Measurements from ENCODE around the gene HTR2B.
"Not testable (repeated sequence)": the region's sequence is repeated elsewhere in the genome, so short reads cannot be mapped to it uniquely, and the experiment has no call there.

HTR2B gene

GRCh38 chr2:231133365-231134099 lies 8.7 kb upstream of the HTR2B start:
- DNase-seq (ENCODE audit: low spot score): no peak

- DNase-seq (ENCODE audit: low spot score): no peak
Observed at GRCh38 chr2:231132129-231132528, 7.3 kb upstream of the HTR2B start.

- DNase-seq (ENCODE audit: low spot score): no peak
Observed at GRCh38 chr2:231130336-231131056, 5.7 kb upstream of the HTR2B start.

DNA sequence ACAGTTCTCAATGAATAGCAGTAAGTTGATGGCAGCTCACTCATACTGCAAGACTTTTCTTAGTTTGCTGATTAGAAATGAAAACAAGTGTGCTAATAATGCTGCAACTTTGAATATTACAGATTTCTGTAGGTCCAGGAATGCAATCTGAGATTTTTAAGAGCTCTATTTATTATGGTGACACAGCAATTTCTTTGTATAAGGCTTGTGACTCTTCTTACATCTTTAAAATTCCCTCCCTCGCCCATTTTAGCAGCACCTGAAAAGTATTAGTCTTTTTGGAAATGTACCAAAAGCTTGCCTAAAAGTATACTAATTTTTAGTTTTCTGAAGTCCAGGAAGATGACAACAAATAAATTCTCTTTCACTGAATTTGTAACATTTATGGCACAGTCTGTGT lies 4.4 kb upstream of the HTR2B start:
- no peak for DNase-seq (ENCODE audit: low spot score)

DNA sequence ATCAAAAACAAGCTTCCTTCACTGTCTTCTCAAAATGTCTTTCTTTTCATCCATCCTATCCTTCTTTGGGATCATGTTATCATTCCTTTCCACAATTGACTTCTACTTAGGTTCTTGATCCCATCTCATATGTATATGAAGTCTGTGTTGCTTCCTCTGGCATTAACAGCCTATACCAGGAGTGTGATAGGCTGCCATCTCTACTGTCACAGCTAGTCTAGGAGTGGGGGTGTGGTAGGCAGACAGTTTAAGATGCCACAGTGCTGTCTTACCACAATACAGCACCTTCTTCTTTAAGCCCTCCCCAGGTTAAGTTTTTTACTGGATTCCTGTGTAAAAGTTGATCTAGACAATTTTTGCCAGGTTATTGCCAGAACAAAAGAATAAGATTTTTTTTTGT lies 3.7 kb upstream of the HTR2B start:
- no peak for DNase-seq (ENCODE audit: low spot score)

- DNase-seq (ENCODE audit: low spot score): no peak
Observed at GRCh38 chr2:231127936-231128335, 3.1 kb upstream of the HTR2B start.

DNA sequence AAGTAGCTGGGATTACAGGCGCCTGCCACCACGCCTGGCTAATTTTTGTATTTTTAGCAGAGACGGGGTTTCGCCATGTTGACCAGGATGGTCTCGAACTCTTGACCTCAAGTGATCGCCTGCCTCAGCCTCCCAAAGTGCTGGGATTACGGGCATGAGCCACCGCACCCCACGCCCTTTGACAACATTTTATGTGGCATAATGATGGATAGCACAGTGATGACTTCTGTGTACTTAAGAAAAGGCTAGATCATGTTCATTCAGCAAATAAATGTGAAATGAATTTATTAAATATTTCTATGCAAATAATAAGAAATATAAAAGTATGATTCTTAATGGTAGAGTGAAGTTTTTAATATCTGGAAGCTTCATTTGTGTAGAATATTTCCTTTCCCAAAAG lies 2.6 kb upstream of the HTR2B start:
- DNase-seq (ENCODE audit: low spot score): no peak

- DNase-seq (ENCODE audit: low spot score): no peak
Observed at GRCh38 chr2:231126123-231126522, 1.3 kb upstream of the HTR2B start.

DNA sequence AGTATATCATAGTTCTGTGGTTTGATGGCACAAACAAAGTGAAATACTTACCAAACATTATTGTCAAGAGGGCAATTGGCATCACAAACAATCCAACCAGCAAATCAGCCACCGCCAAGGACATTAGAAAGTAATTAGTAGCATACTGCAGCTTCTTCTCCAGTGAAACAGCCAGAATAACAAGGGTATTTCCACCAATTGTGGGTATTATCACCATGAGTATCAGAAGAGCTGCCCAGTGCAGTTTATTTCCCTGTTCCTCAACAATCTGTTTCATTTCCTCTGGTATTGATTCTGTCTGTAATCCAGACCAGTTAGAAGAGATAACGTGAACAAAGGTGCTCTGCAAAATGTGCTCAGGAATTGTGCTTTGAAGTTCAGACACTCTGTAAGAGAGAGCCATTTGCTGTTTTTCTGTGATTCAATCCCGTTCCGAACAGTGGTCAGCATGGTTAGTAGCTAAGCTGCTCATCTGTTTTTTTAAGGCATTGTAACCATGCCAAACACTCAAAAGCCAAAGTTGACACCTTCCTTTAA lies 1.4 kb downstream of the HTR2B start:
- DNase-seq (ENCODE audit: low spot score): no peak

GRCh38 chr2:231118614-231118942 lies 6.3 kb downstream of the HTR2B start:
- DNase-seq (ENCODE audit: low spot score): no peak

- no peak for DNase-seq (ENCODE audit: low spot score)
Observed at GRCh38 chr2:231117922-231118613, 6.8 kb downstream of the HTR2B start.

DNA sequence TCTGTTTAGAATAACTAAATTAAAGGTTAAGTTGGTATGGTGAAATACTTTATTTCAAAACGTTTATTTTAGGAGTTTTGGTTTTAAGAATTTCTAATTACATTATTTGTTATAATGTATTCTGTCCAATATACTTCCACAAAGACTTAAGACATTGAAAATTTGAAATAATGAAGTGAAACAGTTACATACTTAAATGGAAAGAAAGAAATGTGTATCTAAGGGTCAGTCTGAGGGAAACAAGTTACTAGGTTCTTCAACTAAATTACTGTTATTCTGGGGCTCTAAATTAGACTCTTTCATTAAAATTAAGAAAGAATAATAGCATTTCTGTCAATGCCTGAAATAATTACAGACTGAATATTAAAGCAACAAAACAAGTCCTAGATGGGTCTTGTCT lies 7.7 kb downstream of the HTR2B start:
- DNase-seq (ENCODE audit: low spot score): no peak

DNA sequence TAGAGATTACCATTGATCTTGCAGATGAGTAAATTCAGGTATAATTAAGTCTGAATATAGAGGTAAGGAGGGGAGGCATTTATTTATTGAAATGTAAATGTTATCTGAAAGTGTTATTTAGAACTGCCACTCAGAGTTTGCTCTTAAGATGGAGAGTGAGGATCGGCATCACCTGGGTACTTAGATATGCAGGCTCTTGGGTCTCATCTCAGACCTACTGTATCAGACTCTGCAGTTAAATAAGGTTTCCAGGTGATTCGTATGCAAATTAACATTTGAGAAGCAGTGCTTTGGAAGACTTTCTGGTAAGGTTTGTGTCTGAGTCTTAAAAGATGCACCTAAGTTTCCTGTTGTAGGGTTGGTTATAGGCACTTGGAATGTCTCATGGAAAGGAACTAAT lies 9.2 kb downstream of the HTR2B start:
- DNase-seq (ENCODE audit: low spot score): no peak

GRCh38 chr2:231113489-231113888 lies 11.4 kb downstream of the HTR2B start:
- no peak for DNase-seq (ENCODE audit: low spot score)

DNA sequence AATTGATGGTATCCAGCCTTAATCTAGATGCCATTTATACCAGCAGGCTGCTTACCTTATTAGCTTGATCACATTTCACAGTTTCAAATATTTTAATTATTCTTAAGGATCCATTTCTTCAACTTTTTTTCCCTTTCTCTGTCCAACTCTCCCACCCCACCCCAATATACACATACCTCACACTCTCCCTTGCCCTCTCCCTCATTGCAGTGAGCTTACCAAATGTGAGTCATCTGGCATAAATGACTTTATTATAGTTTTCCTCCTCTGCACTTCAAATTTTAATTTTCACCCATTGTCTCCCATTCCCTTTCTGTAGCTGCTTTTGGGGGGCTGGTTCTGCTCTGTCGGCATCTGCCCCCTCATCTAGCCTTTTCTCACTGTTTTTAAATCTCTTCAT lies 12.9 kb downstream of the HTR2B start:
- DNase-seq (ENCODE audit: low spot score): no peak

DNA sequence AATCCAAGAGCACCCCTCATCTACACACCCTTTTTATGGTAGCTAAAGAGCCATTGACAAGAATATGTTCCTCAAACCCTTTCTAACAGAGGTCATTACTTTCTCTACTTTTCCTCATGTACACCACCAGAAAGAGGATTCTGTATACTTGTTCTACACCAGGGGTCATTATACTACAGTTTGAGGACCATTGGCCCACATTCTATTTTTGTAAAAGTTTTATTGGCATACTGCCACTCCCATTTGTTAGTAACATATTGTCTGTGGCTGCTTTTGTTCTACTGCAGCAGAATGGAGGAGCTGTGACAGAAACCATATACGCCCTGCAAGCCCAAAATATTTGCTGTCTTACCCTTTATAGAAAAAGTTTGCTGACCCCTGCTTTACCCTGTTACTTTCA lies 14.3 kb downstream of the HTR2B start:
- no peak for DNase-seq (ENCODE audit: low spot score)

DNA sequence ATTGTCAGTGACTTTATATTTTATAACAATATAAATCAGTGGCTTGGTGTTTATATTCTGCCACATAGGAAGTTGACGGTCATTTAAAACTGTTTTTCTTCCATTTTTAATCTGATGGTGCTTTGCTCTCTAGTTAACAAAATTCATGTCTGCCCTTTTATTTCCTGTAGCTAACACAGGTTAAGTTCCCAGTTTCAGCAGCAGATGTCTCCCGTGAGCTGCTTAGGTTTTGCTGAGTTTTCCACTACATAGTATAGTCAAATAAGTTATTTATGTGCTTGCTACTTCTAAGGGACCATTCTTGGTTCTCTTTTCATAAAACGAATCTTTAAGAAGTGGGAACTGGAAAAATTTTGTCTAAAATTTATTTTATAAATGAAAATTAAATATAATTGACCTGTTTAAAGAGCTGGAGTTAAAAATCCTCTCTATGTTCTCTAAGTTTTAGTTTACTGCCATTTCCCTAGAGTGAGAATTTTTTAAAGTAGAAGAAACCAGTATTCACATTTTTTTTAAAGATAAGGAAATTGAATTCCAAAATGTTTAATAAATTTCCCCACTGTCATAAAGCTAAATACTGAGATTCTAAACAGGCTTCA lies 20.6 kb downstream of the HTR2B start:
- DNase-seq (ENCODE audit: low spot score): peak; percentile 15

DNA sequence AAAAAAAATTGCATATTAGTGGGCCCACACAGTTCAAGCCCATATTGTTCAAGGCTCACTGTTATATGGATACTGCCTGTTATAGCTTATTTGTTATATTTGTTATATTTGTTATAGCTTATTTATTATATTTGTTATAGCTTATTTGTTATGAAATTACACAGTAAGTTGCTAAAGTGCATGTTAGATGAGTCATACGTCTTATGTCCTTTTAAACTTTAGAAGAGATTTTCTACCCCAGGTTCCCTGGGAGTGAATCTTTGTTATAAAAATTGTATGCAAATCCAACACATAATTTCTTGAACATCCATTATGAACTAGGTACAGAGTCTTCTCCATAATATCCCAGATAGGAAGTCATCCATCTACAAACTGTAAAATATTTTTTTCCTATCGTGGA lies 22.1 kb downstream of the HTR2B start:
- no peak for DNase-seq (ENCODE audit: low spot score)

- DNase-seq (ENCODE audit: low spot score): no peak
Observed at GRCh38 chr2:231100990-231101389, 23.9 kb downstream of the HTR2B start.

GRCh38 chr2:231100321-231100720 lies 24.5 kb downstream of the HTR2B start:
- not testable (repeated sequence) for DNase-seq (ENCODE audit: low spot score)

DNA sequence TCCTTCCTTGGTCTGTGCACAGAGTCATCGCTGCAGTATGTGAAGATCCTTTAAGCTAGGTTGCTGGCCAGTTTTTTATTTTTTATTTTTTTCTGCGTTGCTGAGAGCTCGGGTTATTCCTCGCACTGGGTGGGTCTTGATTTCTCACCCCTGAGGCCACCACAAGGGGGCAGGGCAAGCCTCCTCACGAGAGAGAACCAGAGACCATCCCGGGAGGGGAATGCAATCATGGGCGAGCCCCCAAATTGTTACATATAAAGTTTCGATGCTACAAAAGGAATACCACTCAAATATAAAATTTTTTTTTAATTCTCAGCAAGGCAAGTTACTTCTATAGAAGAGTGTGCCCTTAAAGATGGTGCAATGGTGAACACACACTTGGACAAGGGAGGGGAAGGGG lies 24.9 kb downstream of the HTR2B start:
- no peak for DNase-seq (ENCODE audit: low spot score)

- DNase-seq (ENCODE audit: low spot score): no peak
Observed at GRCh38 chr2:231094736-231095346, 30.0 kb downstream of the HTR2B start.

All from hepatic stellate cell (primary cell).